GM23338 (cell line): Measurements from ENCODE around the gene MCEE. TPM values are rescaled to one million over a fixed set of nuclear protein-coding genes. Genes with fewer than 3 reads are reported as not detected.
A peak's percentile ranks its signal among the peaks of the same experiment; 100 is the strongest.

ENCODE experiments used
- ATAC-seq: fragments of 200-7000 bp; cut with Tn5 transposase; 3 replicates; pipeline ENCODE4 v1.9.1; 2020
- DNase-seq: peaks from one replicate; pipeline ENCODE4 v3.0.0-alpha.2; 2015; ENCODE audit warnings: low spot score
- H2AFZ ChIP-seq: fragments of 200-600 bp; sonication (generic); 2 replicates; pipeline ENCODE4 v1.8.0; 2016; ENCODE audit warnings: antibody characterized with exemption, mild to moderate bottlenecking, moderate library complexity
- H3F3A ChIP-seq: fragments of 200-600 bp; sonication (generic); replicated peaks from 2 replicates; pipeline ENCODE4 v1.8.0; 2017; ENCODE audit warnings: antibody characterized with exemption, mixed run types, low read depth
- H3K27ac ChIP-seq: fragments of 200-600 bp; sonication (generic); 2 replicates; pipeline ENCODE4 v1.6.1; 2016; ENCODE audit warnings: low read depth
- H3K27me3 ChIP-seq: fragments of 200-600 bp; sonication (generic); 2 replicates; pipeline ENCODE4 v1.8.0; 2016; ENCODE audit warnings: mild to moderate bottlenecking, mixed run types, moderate library complexity; ENCODE audit not compliant: insufficient read depth
- H3K36me3 ChIP-seq: fragments of 200-600 bp; sonication (generic); 2 replicates; pipeline ENCODE4 v1.8.0; 2016; ENCODE audit warnings: mild to moderate bottlenecking; ENCODE audit not compliant: insufficient read depth
- H3K4me1 ChIP-seq: fragments of 200-600 bp; sonication (generic); 2 replicates; pipeline ENCODE4 v1.8.0; 2016; ENCODE audit warnings: mild to moderate bottlenecking, moderate library complexity; ENCODE audit not compliant: insufficient read depth
- H3K4me2 ChIP-seq: fragments of 200-600 bp; sonication (generic); 2 replicates; pipeline ENCODE4 v1.7.1; 2017; ENCODE audit warnings: mixed run types
- H3K4me3 ChIP-seq: fragments of 200-600 bp; sonication (generic); 2 replicates; pipeline ENCODE4 v1.6.1; 2016; ENCODE audit warnings: mixed run types
- H3K79me2 ChIP-seq: fragments of 200-600 bp; sonication (generic); replicated peaks from 2 replicates; pipeline ENCODE4 v1.8.0; 2017; ENCODE audit warnings: mild to moderate bottlenecking; ENCODE audit not compliant: insufficient read depth
- H3K9me2 ChIP-seq: fragments of 200-600 bp; sonication (generic); 2 replicates; pipeline ENCODE4 v1.8.0; 2017; ENCODE audit not compliant: insufficient read depth
- H4K20me1 ChIP-seq: fragments of 200-600 bp; sonication (generic); replicated peaks from 2 replicates; pipeline ENCODE4 v1.8.0; 2017; ENCODE audit warnings: mild to moderate bottlenecking; ENCODE audit not compliant: insufficient read depth
- H3K27ac Mint-ChIP-seq: 2 replicates; pipeline ENCODE4 v1.8.0; 2020; ENCODE audit warnings: inconsistent platforms, mild to moderate bottlenecking, moderate library complexity, mixed read lengths
- H3K27me3 Mint-ChIP-seq: 3 replicates; pipeline ENCODE4 v1.8.0; 2022; ENCODE audit warnings: low read depth, mild to moderate bottlenecking, moderate library complexity, mixed read lengths, inconsistent platforms; ENCODE audit not compliant: insufficient read depth, poor library complexity
- H3K36me3 Mint-ChIP-seq: 3 replicates; pipeline ENCODE4 v1.8.0; 2021; ENCODE audit warnings: low read depth, mild to moderate bottlenecking, inconsistent platforms, moderate library complexity, mixed read lengths
- H3K4me1 Mint-ChIP-seq: 3 replicates; pipeline ENCODE4 v1.8.0; 2020; ENCODE audit warnings: mild to moderate bottlenecking, inconsistent platforms, mixed read lengths
- H3K4me3 Mint-ChIP-seq: 3 replicates; pipeline ENCODE4 v1.8.0; 2021; ENCODE audit warnings: moderate library complexity, mild to moderate bottlenecking, inconsistent platforms, mixed read lengths
- H3K9me3 Mint-ChIP-seq: 3 replicates; pipeline ENCODE4 v1.8.0; 2020; ENCODE audit warnings: moderate library complexity, mild to moderate bottlenecking, inconsistent platforms, mixed read lengths
- CTCF ChIP-seq, 2 experiments: fragments of 200-600 bp in 1 of 2; sonication (generic) in 1 of 2; conservative IDR thresholded peaks; 2 replicates each; pipeline versions ENCODE4 v1.5.1 to v1.6.1; 2016 to 2017; ENCODE audit warnings: antibody characterized with exemption in 2 of 2, low read depth in 2 of 2, mild to moderate bottlenecking in 2 of 2, moderate library complexity in 1 of 2
- ETS1 ChIP-seq: IDR thresholded peaks from 2 replicates; pipeline ENCODE4 v1.6.1; 2016; ENCODE audit warnings: antibody characterized with exemption
- polyA plus RNA-seq: library from polyadenylated mRNA; unstranded; fragments of >200 nt; fragmentation: Nextera tagmentation; extraction: Ambion mirVana; gene quantifications from 2 replicates; pipeline ENCODE4 v1.2.1, GENCODE V29; 2016
- total RNA-seq: library from RNA; depleted of rRNA; stranded (reverse); fragments of >200 nt; shearing (Covaris generic); gene quantifications from 2 replicates; pipeline ENCODE4 v1.2.3, GENCODE V29; 2014

MCEE gene
- total and polyA plus RNA-seq, 2 experiments from 2014 or later: 8.4 to 26.2 TPM

- no peak for TF ChIP-seq CTCF (conservative IDR thresholded peaks at IDR 0.05; ENCODE audit: low read depth in 2 of 2)
Measured at GRCh38 chr2:71068218-71069035, 61.6 kb downstream of the MCEE start, which contains the start of gene NAGK (continued).

GRCh38 chr2:71067567-71068217 lies 62.3 kb downstream of the MCEE start:
- H3K79me2 ChIP-seq: peaks cover 19% of the 10 kb centered on the region
- peak; percentile 42 for ATAC-seq
- peak overlapping the region; percentile 93 for H2AFZ ChIP-seq

More at GRCh38 chr2:71067567-71068217, 62.3 kb downstream of the MCEE start:
- Mint-ChIP-seq H3K9me3 (no peaks in the 10 kb centered on the region), H3K36me3 (peaks cover 7% of the 10 kb centered on the region; the same call in 2 of the 3 replicates), H3K4me1 (peaks cover 17% of the 10 kb centered on the region), H3K27me3 (peaks cover 10% of the 10 kb centered on the region), H3K4me3 (peak overlapping the region; percentile 99), H3K27ac (peak overlapping the region; percentile 97)
- Histone ChIP-seq H3F3A (0 out of 2 replicates have a peak, but pooled peaks cover 3% of the 10 kb centered on the region), H3K4me3 (peak overlapping the region; percentile 93), H3K4me1 (peaks cover 13% of the 10 kb centered on the region), H3K27me3 (no peaks in the 10 kb centered on the region), H3K4me2 (peak overlapping the region; percentile 100), H4K20me1 (peaks cover 7% of the 10 kb centered on the region; the same call in 1 of the 2 replicates), H3K36me3 (no peaks in the 10 kb centered on the region; the same call in 1 of the 2 replicates), H3K9me2 (no peaks in the 10 kb centered on the region), H3K27ac (peak overlapping the region; percentile 85)
- peak; percentile 57 for DNase-seq
- no peak for TF ChIP-seq ETS1
- 0 out of 4 replicates have a peak, but pooled peaks of 1 of the 2 experiments have one; percentile 18 for TF ChIP-seq CTCF (conservative IDR thresholded peaks at IDR 0.05; ENCODE audit: low read depth in 2 of 2)
